Stimulated activated CD8-positive, alpha-beta memory T cell treated with anti-CD3 and anti-CD28 coated beads, Interleukin-15, amount 100 ng/mL, for 24 hours (primary cell): ENCODE results near the gene TSPY3.
"Not testable (repeated sequence)": the region's sequence is repeated elsewhere in the genome, so short reads cannot be mapped to it uniquely, and the experiment has no call there.

Source experiments
- DNase-seq: peaks from one replicate; pipeline ENCODE4 v3.0.0-alpha.2; 2020; ENCODE audit warnings: low read depth

The TSPY3 gene

DNA sequence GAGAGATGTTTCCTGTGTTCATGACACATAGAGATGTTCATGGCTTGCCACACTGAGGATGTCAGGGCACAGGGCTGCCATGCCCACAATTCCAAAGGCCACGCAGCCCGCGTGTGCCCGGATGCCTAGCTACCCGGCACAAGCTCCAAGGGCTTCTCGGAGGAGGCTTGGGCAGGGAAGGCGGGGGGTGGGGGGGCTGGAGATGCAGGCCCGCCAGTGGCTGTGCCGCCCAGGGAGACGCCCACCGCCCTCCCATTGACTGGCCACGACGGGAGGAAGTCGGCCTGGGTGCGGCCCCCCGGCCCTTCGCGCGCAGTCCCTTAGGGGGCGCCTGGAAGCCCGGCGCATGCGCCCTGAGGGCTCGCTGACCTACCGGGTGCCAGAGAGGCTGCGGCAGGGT lies at the start of gene TSPY3:
Gene TSPY3, plus strand, starts transcription at position 301 of the 400 bp plus-strand sequence. Its CDS starts 46 bp downstream, at position 347.
- DNase-seq, result not testable (repeated sequence)

- not testable (repeated sequence) for DNase-seq
Observed at GRCh38 chrY:9357497-9357896, 40.7 kb upstream of the TSPY3 start, which contains the start of gene TSPY8. TSPY8 (plus strand) TSS chrY:9357797; CDS start chrY:9357843, 46 bp downstream.

- not testable (repeated sequence) for DNase-seq
Observed at GRCh38 chrY:9396527-9396926, 1.7 kb upstream of the TSPY3 start.
